LNCAP (cell line): Measurements from ENCODE around the gene KREMEN2.

ENCODE experiments used
- TF ChIP-seq, protein P1 (sequence below): fragments of 450-650 bp; IDR thresholded peaks from 2 replicates; pipeline ENCODE4 v1.5.1; 2017; ENCODE audit warnings: mild to moderate bottlenecking

KREMEN2 gene

DNA sequence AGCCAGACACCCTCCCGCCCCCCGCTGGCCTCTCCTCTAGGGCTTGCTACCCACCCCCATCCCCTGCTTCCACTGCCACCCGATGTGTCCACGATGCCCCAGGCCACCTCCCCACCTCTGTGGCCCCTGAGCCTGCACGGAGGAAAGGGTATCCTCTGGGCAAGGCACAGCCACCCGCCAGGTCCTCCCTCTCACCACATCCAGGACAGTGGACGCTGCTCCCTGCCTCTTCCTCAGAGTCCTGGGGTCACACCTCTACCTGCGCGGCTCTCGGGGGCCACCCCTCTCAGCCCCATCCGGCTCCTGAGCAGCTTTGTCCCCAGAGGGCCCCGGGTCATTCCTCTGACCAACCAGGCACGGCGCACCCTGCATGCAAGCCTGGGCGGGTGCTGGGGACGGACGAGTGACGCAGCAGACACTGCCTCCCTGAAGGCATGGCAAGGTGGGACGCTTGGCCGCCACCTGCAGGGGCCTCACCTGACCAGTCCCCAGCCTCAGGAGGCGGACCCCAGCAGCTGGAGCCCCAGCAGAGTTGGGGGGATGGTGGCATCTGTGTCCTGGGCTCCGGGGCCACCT lies 27.6 kb upstream of the KREMEN2 start:
- TF ChIP-seq, protein P1, sequence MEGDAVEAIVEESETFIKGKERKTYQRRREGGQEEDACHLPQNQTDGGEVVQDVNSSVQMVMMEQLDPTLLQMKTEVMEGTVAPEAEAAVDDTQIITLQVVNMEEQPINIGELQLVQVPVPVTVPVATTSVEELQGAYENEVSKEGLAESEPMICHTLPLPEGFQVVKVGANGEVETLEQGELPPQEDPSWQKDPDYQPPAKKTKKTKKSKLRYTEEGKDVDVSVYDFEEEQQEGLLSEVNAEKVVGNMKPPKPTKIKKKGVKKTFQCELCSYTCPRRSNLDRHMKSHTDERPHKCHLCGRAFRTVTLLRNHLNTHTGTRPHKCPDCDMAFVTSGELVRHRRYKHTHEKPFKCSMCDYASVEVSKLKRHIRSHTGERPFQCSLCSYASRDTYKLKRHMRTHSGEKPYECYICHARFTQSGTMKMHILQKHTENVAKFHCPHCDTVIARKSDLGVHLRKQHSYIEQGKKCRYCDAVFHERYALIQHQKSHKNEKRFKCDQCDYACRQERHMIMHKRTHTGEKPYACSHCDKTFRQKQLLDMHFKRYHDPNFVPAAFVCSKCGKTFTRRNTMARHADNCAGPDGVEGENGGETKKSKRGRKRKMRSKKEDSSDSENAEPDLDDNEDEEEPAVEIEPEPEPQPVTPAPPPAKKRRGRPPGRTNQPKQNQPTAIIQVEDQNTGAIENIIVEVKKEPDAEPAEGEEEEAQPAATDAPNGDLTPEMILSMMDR, result no peak

- TF ChIP-seq, protein P1, result no peak
Observed at GRCh38 chr16:2937170-2937569, 26.9 kb upstream of the KREMEN2 start.

GRCh38 chr16:2938206-2938605 lies 25.9 kb upstream of the KREMEN2 start:
- TF ChIP-seq, protein P1, result no peak

DNA sequence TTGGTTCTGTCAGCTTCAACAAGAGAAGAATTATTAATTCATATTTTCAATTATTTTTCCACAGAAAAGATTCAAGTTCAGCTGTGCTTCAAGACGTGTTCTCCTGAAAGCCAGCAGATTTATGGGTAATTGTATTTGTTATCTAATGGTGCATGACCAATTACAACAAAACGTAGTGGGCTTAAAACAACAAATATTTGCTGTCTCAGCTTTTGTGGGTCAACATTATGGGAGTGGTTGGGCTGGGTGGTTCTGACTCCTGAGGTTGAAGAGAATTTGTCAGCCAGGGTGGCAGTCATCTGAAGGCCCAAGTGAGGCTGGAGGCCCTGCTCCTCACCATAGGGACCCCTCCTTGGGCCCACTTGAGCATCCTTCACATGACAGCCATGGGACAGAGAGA lies 24.1 kb upstream of the KREMEN2 start:
- TF ChIP-seq, protein P1, result no peak

DNA sequence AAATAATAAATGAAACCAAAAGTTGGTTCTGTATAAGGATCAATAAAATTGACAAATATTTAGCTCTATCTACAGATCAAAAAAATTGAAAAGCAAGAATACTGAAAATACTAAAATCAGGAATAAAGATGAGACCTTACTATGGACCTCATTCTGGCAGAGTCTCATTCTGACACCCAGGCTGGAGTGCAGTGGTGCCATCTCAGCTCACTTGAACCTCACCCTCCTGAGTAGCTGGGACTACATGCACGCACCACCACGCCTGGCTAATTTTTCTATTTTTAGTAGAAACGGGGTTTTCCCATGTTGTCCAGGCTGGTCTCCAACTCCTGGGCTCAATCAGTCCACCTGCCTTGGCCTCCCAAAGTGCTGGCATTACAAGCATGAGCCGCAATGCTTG lies 22.0 kb upstream of the KREMEN2 start:
- TF ChIP-seq, protein P1, result no peak

- TF ChIP-seq, protein P1, result no peak
Observed at GRCh38 chr16:2946649-2947048, 17.4 kb upstream of the KREMEN2 start.

GRCh38 chr16:2948807-2949704 lies 15.0 kb upstream of the KREMEN2 start:
- TF ChIP-seq, protein P1, result no peak
